HepG2 (cell line): ENCODE results near the gene DOK4. TPM values are rescaled to one million over a fixed set of nuclear protein-coding genes. Genes with fewer than 3 reads are reported as not detected.

ENCODE experiments used
- GTF2F1 ChIP-seq: fragments of 150-350 bp; IDR thresholded peaks from 2 replicates; pipeline ENCODE4 v1.6.1; 2014; ENCODE audit warnings: low read length
- KLF16 ChIP-seq, 2 experiments: sonication (generic) in 1 of 2; formaldehyde crosslinking in 1 of 2; IDR thresholded peaks; 2 replicates each; pipeline versions ENCODE4 v1.6.1 to v1.8.0; 2016 to 2023; ENCODE audit warnings: missing genetic modification reagents in 2 of 2, missing compliant biosample characterization in 1 of 2
- SMARCC2 ChIP-seq: fragments of 450-650 bp; IDR thresholded peaks from 2 replicates; pipeline ENCODE4 v1.6.1; 2017; ENCODE audit warnings: antibody characterized with exemption, mild to moderate bottlenecking
- TBP ChIP-seq: sonication (generic); formaldehyde crosslinking; IDR thresholded peaks from 2 replicates; pipeline ENCODE4 v1.5.0; 2020; ENCODE audit warnings: missing genetic modification reagents
- ZFX ChIP-seq: sonication (generic); formaldehyde crosslinking; IDR thresholded peaks from 2 replicates; pipeline ENCODE4 v1.4.0; 2020; ENCODE audit warnings: mild to moderate bottlenecking, low read depth, missing genetic modification reagents, moderate library complexity
- ZNF138 ChIP-seq: sonication (generic); formaldehyde crosslinking; IDR thresholded peaks from 2 replicates; pipeline ENCODE4 v1.5.0; 2020; ENCODE audit warnings: mild to moderate bottlenecking, low read depth, missing genetic modification reagents
- ZNF670 ChIP-seq: sonication (generic); formaldehyde crosslinking; IDR thresholded peaks from 2 replicates; pipeline ENCODE4 v1.8.0; 2022; ENCODE audit warnings: mild to moderate bottlenecking, missing genetic modification reagents, borderline replicate concordance
- polyA plus RNA-seq, 8 experiments: library from polyadenylated mRNA; depleted of rRNA in 3 of 8; stranded (reverse) in 7 of 8; unstranded in 1 of 8; fragments of >200 nt; fragmentation: Illumina TruSeq in 4 of 8; extraction: Trizol in 4 of 8; gene quantifications; 2 replicates each; pipeline versions ENCODE4 v1.2.1 to v1.2.3, GENCODE V29; 2011 to 2016; ENCODE audit warnings: low read depth in 4 of 8, missing spikeins in 1 of 8, mixed read lengths in 1 of 8; ENCODE audit not compliant: insufficient read depth in 1 of 8
- total RNA-seq, 5 experiments: library from RNA; depleted of rRNA; stranded (reverse); fragments of >200 nt; fragmentation: Illumina TruSeq; extraction: Trizol; gene quantifications; 2 replicates each; pipeline ENCODE4 v1.2.3, GENCODE V29; 2016; ENCODE audit warnings: low read depth in 1 of 5
- TF ChIP-seq, protein P1 (sequence below): sonication (generic); formaldehyde crosslinking; conservative IDR thresholded peaks from 2 replicates; pipeline ENCODE4 v1.4.0; 2020; ENCODE audit warnings: missing genetic modification reagents
- TF ChIP-seq, protein P2 (sequence below): sonication (generic); formaldehyde crosslinking; IDR thresholded peaks from 2 replicates; pipeline ENCODE4 v1.5.0; 2020; ENCODE audit warnings: missing genetic modification reagents
- TF ChIP-seq, protein P3 (sequence below): sonication (generic); formaldehyde crosslinking; IDR thresholded peaks from 2 replicates; pipeline ENCODE4 v1.4.0; 2020; ENCODE audit warnings: mild to moderate bottlenecking, missing genetic modification reagents, borderline replicate concordance
- TF ChIP-seq, protein P4 (sequence below): sonication (generic); formaldehyde crosslinking; IDR thresholded peaks from 2 replicates; pipeline ENCODE4 v1.5.0; 2020; ENCODE audit warnings: missing genetic modification reagents
- TF ChIP-seq, protein P5 (sequence below): sonication (generic); formaldehyde crosslinking; IDR thresholded peaks from 2 replicates; pipeline ENCODE4 v1.5.0; 2020; ENCODE audit warnings: missing genetic modification reagents, mild to moderate bottlenecking, borderline replicate concordance
- TF ChIP-seq, protein P6 (sequence below): sonication (generic); formaldehyde crosslinking; IDR thresholded peaks from 2 replicates; pipeline ENCODE4 v1.4.0; 2020; ENCODE audit warnings: missing genetic modification reagents, borderline replicate concordance
- TF ChIP-seq, protein P7 (sequence below): sonication (generic); formaldehyde crosslinking; IDR thresholded peaks from 2 replicates; pipeline ENCODE4 v1.8.1; 2023; ENCODE audit warnings: mild to moderate bottlenecking, missing genetic modification reagents

DOK4 gene
- total and polyA plus RNA-seq, 2 of the 13 experiments (the other 11 are each of a cell fraction or from before 2014, with no cell fraction given): 52.7 to 70.0 TPM

DNA sequence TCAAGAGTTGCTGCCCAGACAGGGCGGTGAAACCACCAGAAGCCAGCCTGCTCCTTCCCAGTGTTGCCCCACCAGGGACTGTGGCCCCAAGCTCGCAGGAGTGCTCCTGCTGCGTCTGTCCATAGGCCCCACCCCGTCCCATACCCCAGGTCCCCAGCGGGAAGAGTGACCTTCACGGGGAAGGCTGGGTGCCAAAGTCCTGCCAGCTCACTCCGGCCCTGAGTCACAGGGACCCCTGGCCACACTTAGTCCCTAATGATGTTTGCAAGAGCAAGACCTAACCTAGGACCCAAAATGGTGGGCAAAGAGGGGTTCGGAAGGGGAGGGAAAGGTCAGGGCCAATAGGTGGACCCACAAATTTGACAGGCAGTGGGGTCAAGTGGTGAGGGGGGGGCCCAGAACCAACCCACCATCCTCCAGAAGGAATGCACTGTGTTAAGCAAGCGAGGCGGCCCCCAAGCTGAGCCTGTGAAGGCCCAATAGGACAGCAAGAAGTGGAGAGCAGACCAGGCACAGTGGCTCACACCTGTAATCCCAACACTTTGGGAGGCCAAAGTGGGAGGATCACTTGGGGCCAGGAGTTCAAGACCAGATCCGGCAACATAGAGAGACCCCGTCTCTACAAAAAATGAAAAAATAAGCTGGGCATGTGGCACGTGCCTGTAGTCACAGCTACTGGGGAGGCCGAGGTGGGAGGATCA lies 3.3 kb downstream of the DOK4 start (continued):
- TF ChIP-seq, protein P1, sequence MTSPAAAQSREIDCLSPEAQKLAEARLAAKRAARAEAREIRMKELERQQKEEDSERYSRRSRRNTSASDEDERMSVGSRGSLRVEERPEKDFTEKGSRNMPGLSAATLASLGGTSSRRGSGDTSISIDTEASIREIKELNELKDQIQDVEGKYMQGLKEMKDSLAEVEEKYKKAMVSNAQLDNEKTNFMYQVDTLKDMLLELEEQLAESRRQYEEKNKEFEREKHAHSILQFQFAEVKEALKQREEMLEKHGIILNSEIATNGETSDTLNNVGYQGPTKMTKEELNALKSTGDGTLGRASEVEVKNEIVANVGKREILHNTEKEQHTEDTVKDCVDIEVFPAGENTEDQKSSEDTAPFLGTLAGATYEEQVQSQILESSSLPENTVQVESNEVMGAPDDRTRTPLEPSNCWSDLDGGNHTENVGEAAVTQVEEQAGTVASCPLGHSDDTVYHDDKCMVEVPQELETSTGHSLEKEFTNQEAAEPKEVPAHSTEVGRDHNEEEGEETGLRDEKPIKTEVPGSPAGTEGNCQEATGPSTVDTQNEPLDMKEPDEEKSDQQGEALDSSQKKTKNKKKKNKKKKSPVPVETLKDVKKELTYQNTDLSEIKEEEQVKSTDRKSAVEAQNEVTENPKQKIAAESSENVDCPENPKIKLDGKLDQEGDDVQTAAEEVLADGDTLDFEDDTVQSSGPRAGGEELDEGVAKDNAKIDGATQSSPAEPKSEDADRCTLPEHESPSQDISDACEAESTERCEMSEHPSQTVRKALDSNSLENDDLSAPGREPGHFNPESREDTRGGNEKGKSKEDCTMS: no peak
- TF ChIP-seq KLF16 (CRISPR knock-in tag; IDR thresholded peaks at IDR 0.05): no peak
- no peak for TF ChIP-seq ZNF670 (CRISPR knock-in tag)
- TF ChIP-seq, protein P2, sequence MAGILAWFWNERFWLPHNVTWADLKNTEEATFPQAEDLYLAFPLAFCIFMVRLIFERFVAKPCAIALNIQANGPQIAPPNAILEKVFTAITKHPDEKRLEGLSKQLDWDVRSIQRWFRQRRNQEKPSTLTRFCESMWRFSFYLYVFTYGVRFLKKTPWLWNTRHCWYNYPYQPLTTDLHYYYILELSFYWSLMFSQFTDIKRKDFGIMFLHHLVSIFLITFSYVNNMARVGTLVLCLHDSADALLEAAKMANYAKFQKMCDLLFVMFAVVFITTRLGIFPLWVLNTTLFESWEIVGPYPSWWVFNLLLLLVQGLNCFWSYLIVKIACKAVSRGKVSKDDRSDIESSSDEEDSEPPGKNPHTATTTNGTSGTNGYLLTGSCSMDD: no peak
- TF ChIP-seq SMARCC2: no peak
- TF ChIP-seq, protein P3, sequence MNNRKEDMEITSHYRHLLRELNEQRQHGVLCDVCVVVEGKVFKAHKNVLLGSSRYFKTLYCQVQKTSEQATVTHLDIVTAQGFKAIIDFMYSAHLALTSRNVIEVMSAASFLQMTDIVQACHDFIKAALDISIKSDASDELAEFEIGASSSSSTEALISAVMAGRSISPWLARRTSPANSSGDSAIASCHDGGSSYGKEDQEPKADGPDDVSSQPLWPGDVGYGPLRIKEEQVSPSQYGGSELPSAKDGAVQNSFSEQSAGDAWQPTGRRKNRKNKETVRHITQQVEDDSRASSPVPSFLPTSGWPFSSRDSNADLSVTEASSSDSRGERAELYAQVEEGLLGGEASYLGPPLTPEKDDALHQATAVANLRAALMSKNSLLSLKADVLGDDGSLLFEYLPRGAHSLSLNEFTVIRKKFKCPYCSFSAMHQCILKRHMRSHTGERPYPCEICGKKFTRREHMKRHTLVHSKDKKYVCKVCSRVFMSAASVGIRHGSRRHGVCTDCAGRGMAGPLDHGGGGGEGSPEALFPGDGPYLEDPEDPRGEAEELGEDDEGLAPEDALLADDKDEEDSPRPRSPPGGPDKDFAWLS: peak; percentile 98
- TF ChIP-seq, protein P4, sequence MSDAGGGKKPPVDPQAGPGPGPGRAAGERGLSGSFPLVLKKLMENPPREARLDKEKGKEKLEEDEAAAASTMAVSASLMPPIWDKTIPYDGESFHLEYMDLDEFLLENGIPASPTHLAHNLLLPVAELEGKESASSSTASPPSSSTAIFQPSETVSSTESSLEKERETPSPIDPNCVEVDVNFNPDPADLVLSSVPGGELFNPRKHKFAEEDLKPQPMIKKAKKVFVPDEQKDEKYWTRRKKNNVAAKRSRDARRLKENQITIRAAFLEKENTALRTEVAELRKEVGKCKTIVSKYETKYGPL (CRISPR knock-in tag): no peak
- TF ChIP-seq, protein P5, sequence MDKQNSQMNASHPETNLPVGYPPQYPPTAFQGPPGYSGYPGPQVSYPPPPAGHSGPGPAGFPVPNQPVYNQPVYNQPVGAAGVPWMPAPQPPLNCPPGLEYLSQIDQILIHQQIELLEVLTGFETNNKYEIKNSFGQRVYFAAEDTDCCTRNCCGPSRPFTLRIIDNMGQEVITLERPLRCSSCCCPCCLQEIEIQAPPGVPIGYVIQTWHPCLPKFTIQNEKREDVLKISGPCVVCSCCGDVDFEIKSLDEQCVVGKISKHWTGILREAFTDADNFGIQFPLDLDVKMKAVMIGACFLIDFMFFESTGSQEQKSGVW (CRISPR knock-in tag): no peak
- TF ChIP-seq TBP (CRISPR knock-in tag): no peak
- TF ChIP-seq, protein P6, sequence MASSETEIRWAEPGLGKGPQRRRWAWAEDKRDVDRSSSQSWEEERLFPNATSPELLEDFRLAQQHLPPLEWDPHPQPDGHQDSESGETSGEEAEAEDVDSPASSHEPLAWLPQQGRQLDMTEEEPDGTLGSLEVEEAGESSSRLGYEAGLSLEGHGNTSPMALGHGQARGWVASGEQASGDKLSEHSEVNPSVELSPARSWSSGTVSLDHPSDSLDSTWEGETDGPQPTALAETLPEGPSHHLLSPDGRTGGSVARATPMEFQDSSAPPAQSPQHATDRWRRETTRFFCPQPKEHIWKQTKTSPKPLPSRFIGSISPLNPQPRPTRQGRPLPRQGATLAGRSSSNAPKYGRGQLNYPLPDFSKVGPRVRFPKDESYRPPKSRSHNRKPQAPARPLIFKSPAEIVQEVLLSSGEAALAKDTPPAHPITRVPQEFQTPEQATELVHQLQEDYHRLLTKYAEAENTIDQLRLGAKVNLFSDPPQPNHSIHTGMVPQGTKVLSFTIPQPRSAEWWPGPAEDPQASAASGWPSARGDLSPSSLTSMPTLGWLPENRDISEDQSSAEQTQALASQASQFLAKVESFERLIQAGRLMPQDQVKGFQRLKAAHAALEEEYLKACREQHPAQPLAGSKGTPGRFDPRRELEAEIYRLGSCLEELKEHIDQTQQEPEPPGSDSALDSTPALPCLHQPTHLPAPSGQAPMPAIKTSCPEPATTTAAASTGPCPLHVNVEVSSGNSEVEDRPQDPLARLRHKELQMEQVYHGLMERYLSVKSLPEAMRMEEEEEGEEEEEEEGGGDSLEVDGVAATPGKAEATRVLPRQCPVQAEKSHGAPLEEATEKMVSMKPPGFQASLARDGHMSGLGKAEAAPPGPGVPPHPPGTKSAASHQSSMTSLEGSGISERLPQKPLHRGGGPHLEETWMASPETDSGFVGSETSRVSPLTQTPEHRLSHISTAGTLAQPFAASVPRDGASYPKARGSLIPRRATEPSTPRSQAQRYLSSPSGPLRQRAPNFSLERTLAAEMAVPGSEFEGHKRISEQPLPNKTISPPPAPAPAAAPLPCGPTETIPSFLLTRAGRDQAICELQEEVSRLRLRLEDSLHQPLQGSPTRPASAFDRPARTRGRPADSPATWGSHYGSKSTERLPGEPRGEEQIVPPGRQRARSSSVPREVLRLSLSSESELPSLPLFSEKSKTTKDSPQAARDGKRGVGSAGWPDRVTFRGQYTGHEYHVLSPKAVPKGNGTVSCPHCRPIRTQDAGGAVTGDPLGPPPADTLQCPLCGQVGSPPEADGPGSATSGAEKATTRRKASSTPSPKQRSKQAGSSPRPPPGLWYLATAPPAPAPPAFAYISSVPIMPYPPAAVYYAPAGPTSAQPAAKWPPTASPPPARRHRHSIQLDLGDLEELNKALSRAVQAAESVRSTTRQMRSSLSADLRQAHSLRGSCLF: no peak
- no peak for TF ChIP-seq ZNF138 (CRISPR knock-in tag)
- TF ChIP-seq GTF2F1: no peak
- TF ChIP-seq ZFX (CRISPR knock-in tag): peak; percentile 78
- TF ChIP-seq, protein P7, sequence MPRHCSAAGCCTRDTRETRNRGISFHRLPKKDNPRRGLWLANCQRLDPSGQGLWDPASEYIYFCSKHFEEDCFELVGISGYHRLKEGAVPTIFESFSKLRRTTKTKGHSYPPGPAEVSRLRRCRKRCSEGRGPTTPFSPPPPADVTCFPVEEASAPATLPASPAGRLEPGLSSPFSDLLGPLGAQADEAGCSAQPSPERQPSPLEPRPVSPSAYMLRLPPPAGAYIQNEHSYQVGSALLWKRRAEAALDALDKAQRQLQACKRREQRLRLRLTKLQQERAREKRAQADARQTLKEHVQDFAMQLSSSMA: no peak
